Astrocyte (in vitro differentiated cells and primary cell): ENCODE results near the gene NPW.

Experiments used
- EZH2 ChIP-seq: IDR thresholded peaks from 2 replicates; pipeline ENCODE4 v1.6.1; 2012; ENCODE audit warnings: mild to moderate bottlenecking, low read length, inconsistent platforms; ENCODE audit not compliant: insufficient read depth
- TF ChIP-seq, protein P1 (sequence below): IDR thresholded peaks from 2 replicates; pipeline ENCODE4 v1.5.1; 2011; ENCODE audit warnings: low read depth, mild to moderate bottlenecking, inconsistent platforms, low read length, moderate library complexity; ENCODE audit not compliant: insufficient read depth

DNA sequence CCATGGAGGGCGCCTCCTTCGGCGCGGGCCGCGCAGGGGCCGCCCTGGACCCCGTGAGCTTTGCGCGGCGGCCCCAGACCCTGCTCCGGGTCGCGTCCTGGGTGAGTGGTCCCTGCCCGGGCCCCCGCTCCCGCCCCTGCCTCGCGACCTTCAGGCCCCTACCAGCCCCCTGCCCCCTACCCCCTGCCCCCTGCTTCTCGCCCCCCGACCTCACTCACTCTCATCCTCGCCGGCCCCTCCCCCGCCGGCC is 29.6 kb upstream of the NPW start:
- no peak for TF ChIP-seq EZH2
- TF ChIP-seq, protein P1, sequence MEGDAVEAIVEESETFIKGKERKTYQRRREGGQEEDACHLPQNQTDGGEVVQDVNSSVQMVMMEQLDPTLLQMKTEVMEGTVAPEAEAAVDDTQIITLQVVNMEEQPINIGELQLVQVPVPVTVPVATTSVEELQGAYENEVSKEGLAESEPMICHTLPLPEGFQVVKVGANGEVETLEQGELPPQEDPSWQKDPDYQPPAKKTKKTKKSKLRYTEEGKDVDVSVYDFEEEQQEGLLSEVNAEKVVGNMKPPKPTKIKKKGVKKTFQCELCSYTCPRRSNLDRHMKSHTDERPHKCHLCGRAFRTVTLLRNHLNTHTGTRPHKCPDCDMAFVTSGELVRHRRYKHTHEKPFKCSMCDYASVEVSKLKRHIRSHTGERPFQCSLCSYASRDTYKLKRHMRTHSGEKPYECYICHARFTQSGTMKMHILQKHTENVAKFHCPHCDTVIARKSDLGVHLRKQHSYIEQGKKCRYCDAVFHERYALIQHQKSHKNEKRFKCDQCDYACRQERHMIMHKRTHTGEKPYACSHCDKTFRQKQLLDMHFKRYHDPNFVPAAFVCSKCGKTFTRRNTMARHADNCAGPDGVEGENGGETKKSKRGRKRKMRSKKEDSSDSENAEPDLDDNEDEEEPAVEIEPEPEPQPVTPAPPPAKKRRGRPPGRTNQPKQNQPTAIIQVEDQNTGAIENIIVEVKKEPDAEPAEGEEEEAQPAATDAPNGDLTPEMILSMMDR, result no peak
